Erythroblast (primary cell): ENCODE results near the gene AATF.

Experiments
- GATA1 ChIP-seq: IDR thresholded peaks from 2 replicates; pipeline ENCODE4 v1.6.1; 2011; ENCODE audit warnings: low read depth, mild to moderate bottlenecking, control low read depth, low read length, moderate library complexity
- POLR2A ChIP-seq: IDR thresholded peaks from 2 replicates; pipeline ENCODE4 v1.6.1; 2011; ENCODE audit warnings: mild to moderate bottlenecking, low read length

DNA sequence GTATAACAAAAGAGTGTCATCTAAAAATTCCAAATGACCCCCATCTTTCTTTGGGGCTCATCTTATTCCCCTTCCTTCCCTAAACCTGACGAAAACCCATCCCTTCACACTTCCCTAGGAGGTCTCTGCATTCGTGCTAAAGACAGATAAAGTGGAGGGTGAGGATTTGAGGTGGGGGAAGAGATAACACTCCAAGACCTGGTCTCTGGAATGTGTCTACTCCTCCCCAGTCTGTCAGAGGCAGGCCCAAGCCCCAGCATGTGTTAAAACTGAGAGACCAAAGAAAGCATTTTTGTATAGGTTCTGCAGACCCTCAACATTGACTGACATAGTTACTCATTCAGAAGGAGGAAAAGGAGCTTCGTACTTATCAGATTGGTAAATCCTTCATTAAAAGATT is 22.5 kb upstream of the AATF start:
- no peak for TF ChIP-seq POLR2A
- TF ChIP-seq GATA1, result no peak
